HEK293T (cell line): ENCODE results near the gene GAB3.

Experiments
- BHLHE40 ChIP-seq: fragments of 450-650 bp; IDR thresholded peaks from 2 replicates; pipeline ENCODE4 v1.6.1; 2016; ENCODE audit warnings: mild to moderate bottlenecking, moderate library complexity, borderline replicate concordance
- ELF4 ChIP-seq: fragments of 450-650 bp; IDR thresholded peaks from 2 replicates; pipeline ENCODE4 v1.6.1; 2017; ENCODE audit warnings: antibody characterized with exemption

GRCh38 chrX:154698630-154699248 lies 52.1 kb downstream of the GAB3 start:
- no peak for TF ChIP-seq ELF4
- no peak for TF ChIP-seq BHLHE40
